Keratinocyte (primary cell): Measurements from ENCODE around the gene COX4I1. TPM values are rescaled to one million over a fixed set of nuclear protein-coding genes. Genes with fewer than 3 reads are reported as not detected.
A peak's percentile ranks its signal among the peaks of the same experiment; 100 is the strongest.
"Not testable (repeated sequence)": the region's sequence is repeated elsewhere in the genome, so short reads cannot be mapped to it uniquely, and the experiment has no call there.

Experiments used
- DNase-seq: peaks from one replicate; pipeline ENCODE4 v3.0.0-alpha.2; 2011; ENCODE audit warnings: low read depth, missing footprints, low spot score
- FAIRE-seq: peaks from 2 replicates; lab custom pipeline; 2011; peaks lifted over from hg19 to GRCh38; lab: Jason Lieb, UNC
- H2AFZ ChIP-seq: 2 replicates; pipeline ENCODE4 v1.6.0; 2012; ENCODE audit warnings: low read length, control low read depth, inconsistent platforms; ENCODE audit not compliant: control insufficient read depth
- H3K27ac ChIP-seq: 2 replicates; pipeline ENCODE4 v1.5.1; 2011; ENCODE audit warnings: low read length; ENCODE audit not compliant: control insufficient read depth, insufficient read depth
- H3K27me3 ChIP-seq: 3 replicates; pipeline ENCODE4 v1.6.0; 2011; ENCODE audit warnings: low read length; ENCODE audit not compliant: control insufficient read depth, insufficient read depth; ENCODE audit errors: extremely low read depth
- H3K36me3 ChIP-seq, 2 experiments: 2 replicates in 1 of 2; 3 replicates in 1 of 2; pipeline ENCODE4 v1.5.1; 2011; ENCODE audit warnings: low read length in 2 of 2, mild to moderate bottlenecking in 1 of 2; ENCODE audit not compliant: control insufficient read depth in 2 of 2, insufficient read depth in 2 of 2; ENCODE audit errors: extremely low read depth in 1 of 2
- H3K4me1 ChIP-seq: 3 replicates; pipeline ENCODE4 v1.5.1; 2011; ENCODE audit warnings: low read length; ENCODE audit not compliant: control insufficient read depth, insufficient read depth; ENCODE audit errors: extremely low read depth
- H3K4me2 ChIP-seq: 3 replicates; pipeline ENCODE4 v1.6.0; 2011; ENCODE audit warnings: low read depth, low read length; ENCODE audit not compliant: control insufficient read depth, insufficient read depth; ENCODE audit errors: extremely low read depth
- H3K4me3 ChIP-seq, 3 experiments: fragments of 200-600 bp in 1 of 3; sonication (generic) in 1 of 3; 2 replicates in 2 of 3; 3 replicates in 1 of 3; pipeline ENCODE4 v1.5.1; 2011 to 2016; ENCODE audit warnings: low read length in 3 of 3, mild to moderate bottlenecking in 3 of 3, control low read depth in 2 of 3, inconsistent platforms in 1 of 3, low read depth in 1 of 3, mixed read lengths in 1 of 3, mixed run types in 1 of 3, moderate library complexity in 1 of 3; ENCODE audit not compliant: control insufficient read depth in 2 of 3, insufficient read depth in 2 of 3; ENCODE audit errors: extremely low read depth in 1 of 3
- H3K79me2 ChIP-seq: 2 replicates; pipeline ENCODE4 v1.6.0; 2012; ENCODE audit warnings: low read length; ENCODE audit not compliant: control insufficient read depth, insufficient read depth
- H3K9ac ChIP-seq: 3 replicates; pipeline ENCODE4 v1.6.0; 2011; ENCODE audit warnings: low read length; ENCODE audit not compliant: control insufficient read depth, insufficient read depth; ENCODE audit errors: extremely low read depth
- H3K9me1 ChIP-seq: 3 replicates; pipeline ENCODE4 v1.6.0; 2011; ENCODE audit warnings: low read length; ENCODE audit not compliant: control insufficient read depth, insufficient read depth; ENCODE audit errors: extremely low read depth
- H3K9me3 ChIP-seq: 2 replicates; pipeline ENCODE4 v1.5.1; 2012; ENCODE audit warnings: low read depth, low read length; ENCODE audit not compliant: control insufficient read depth
- H4K20me1 ChIP-seq: 3 replicates; pipeline ENCODE4 v1.6.0; 2011; ENCODE audit warnings: low read length; ENCODE audit not compliant: control insufficient read depth, insufficient read depth; ENCODE audit errors: extremely low read depth
- CTCF ChIP-seq, 3 experiments: IDR thresholded peaks in 1 of 3; conservative IDR thresholded peaks in 1 of 3; optimal IDR thresholded peaks in 1 of 3; 2 replicates in 2 of 3; 3 replicates in 1 of 3; pipeline versions ENCODE3 to v1.5.1; 2011; ENCODE audit warnings: low read length in 3 of 3, mild to moderate bottlenecking in 3 of 3, moderate library complexity in 2 of 3, control low read depth in 1 of 3, inconsistent platforms in 1 of 3; ENCODE audit not compliant: insufficient read depth in 2 of 3; ENCODE audit errors: extremely low read depth in 1 of 3
- EZH2 ChIP-seq: IDR thresholded peaks from one replicate; pipeline ENCODE4 v1.6.1; 2012; ENCODE audit warnings: inconsistent platforms, mild to moderate bottlenecking, low read length, moderate library complexity
- dilution Hi-C: fragments of 300-500 bp; cut with MboI; formaldehyde crosslinking; loops from one replicate; pipeline ENCODE4 v1.7.0; 2020; ENCODE audit warnings: low sequenced_read_pairs; ENCODE audit not compliant: extremely low pct_ligation_motif_present
- polyA plus RNA-seq, 5 experiments: library from polyadenylated mRNA; depleted of rRNA in 3 of 5; stranded (reverse) in 3 of 5; stranded (forward) in 1 of 5; unstranded in 1 of 5; fragments of >200 nt; gene quantifications; 1 replicate in 1 of 5; 2 replicates in 3 of 5; 3 replicates in 1 of 5; pipeline versions ENCODE4 v1.2.1 to v1.2.3, GENCODE V29; 2011 to 2012; ENCODE audit warnings: missing spikeins in 2 of 5, low read depth in 1 of 5, low replicate concordance in 1 of 5

The COX4I1 gene
- polyA plus RNA-seq, 1 donor (not counting 4 experiments of a cell fraction or from before 2014, with no cell fraction given) = 809 TPM

- Histone ChIP-seq H3K4me2 (no peak overlapping the region), H3K9ac (no peak overlapping the region), H4K20me1 (no peaks in the 10 kb centered on the region), H3K4me1 (no peaks in the 10 kb centered on the region), H3K36me3 (no peaks in the 10 kb centered on the region), H3K9me1 (no peaks in the 10 kb centered on the region), H2AFZ (no peak overlapping the region), H3K4me3 (no peak overlapping the region), H3K79me2 (no peaks in the 10 kb centered on the region), H3K27ac (no peak overlapping the region), H3K27me3 (peaks cover 26% of the 10 kb centered on the region), H3K9me3 (no peaks in the 10 kb centered on the region)
- TF ChIP-seq EZH2 = no peak
- TF ChIP-seq CTCF (optimal IDR thresholded peaks at IDR 0.05 in 1 of 3, IDR thresholded peaks at IDR 0.05 in 1 of 3, conservative IDR thresholded peaks at IDR 0.05 in 1 of 3; ENCODE audit: extremely low read depth in 1 of 3, insufficient read depth in 2 of 3, low read length in 3 of 3) = no peak
- dilution Hi-C loops = no loop called here
- FAIRE-seq (no peak), DNase-seq (no peak)
Observed at GRCh38 chr16:85816159-85816558, 16.7 kb downstream of the COX4I1 start.

GRCh38 chr16:85817195-85817594 is 17.7 kb downstream of the COX4I1 start:
- peaks cover 18% of the 10 kb centered on the region for H3K27me3 ChIP-seq
- H4K20me1 ChIP-seq, H3K36me3 ChIP-seq, H3K4me3 ChIP-seq, H3K4me2 ChIP-seq, H3K79me2 ChIP-seq, H3K27ac ChIP-seq, H2AFZ ChIP-seq, H3K9ac ChIP-seq, H3K4me1 ChIP-seq, DNase-seq, H3K9me1 ChIP-seq, dilution Hi-C loops, H3K9me3 ChIP-seq, FAIRE-seq: not testable (repeated sequence)

GRCh38 chr16:85819245-85819644 is 19.8 kb downstream of the COX4I1 start:
- peaks cover 2% of the 10 kb centered on the region for H3K9me3 ChIP-seq
- no peaks in the 10 kb centered on the region for H3K79me2 ChIP-seq
- no peak overlapping the region for H3K4me2 ChIP-seq
- FAIRE-seq (no peak), DNase-seq (peak; percentile 64)
- no peak overlapping the region for H2AFZ ChIP-seq
- H3K4me1 ChIP-seq = no peaks in the 10 kb centered on the region
- no peaks in the 10 kb centered on the region for H3K9me1 ChIP-seq
- dilution Hi-C loops = no loop called here
- TF ChIP-seq EZH2 (no peak), CTCF (optimal IDR thresholded peaks at IDR 0.05 in 1 of 3, IDR thresholded peaks at IDR 0.05 in 1 of 3, conservative IDR thresholded peaks at IDR 0.05 in 1 of 3; ENCODE audit: extremely low read depth in 1 of 3, insufficient read depth in 2 of 3, low read length in 3 of 3) (peak; percentile 82 to 85 (median 83))
- H3K36me3 ChIP-seq = no peaks in the 10 kb centered on the region
- H3K4me3 ChIP-seq = no peak overlapping the region
- no peak overlapping the region for H3K9ac ChIP-seq
- H3K27me3 ChIP-seq = peaks cover 9% of the 10 kb centered on the region
- H4K20me1 ChIP-seq = no peaks in the 10 kb centered on the region
- no peak overlapping the region for H3K27ac ChIP-seq
